Left lung (tissue), 10 donors: ENCODE measurements around the gene BRI3. TPM values are rescaled to one million over a fixed set of nuclear protein-coding genes. Genes with fewer than 3 reads are reported as not detected.

Experiments
- ATAC-seq: fragments of 200-7000 bp; cut with Tn5 transposase; one replicate; pipeline ENCODE4 v1.9.1; 2020; ENCODE audit warnings: moderate library complexity
- DNase-seq, 4 donors: peaks; one replicate each; pipeline ENCODE4 v3.0.0-alpha.2; 2013 to 2020
- H3K27ac ChIP-seq, 2 donors: fragments of 200-600 bp; sonication (generic) in 1 of 2; one replicate each; pipeline versions ENCODE4 v1.5.0 to v1.8.0; 2020 to 2021
- H3K27me3 ChIP-seq, 2 donors: fragments of 200-600 bp; sonication (generic) in 1 of 2; one replicate each; pipeline versions ENCODE4 v1.5.0 to v1.8.0; 2020 to 2021
- H3K36me3 ChIP-seq, 2 donors: fragments of 200-600 bp; sonication (generic) in 1 of 2; one replicate each; pipeline versions ENCODE4 v1.5.0 to v1.8.0; 2020 to 2021
- H3K4me1 ChIP-seq, 2 donors: fragments of 200-600 bp; one replicate each; pipeline ENCODE4 v1.8.0; 2021
- H3K4me3 ChIP-seq, 2 donors: fragments of 200-600 bp; sonication (generic) in 1 of 2; one replicate each; pipeline versions ENCODE4 v1.5.0 to v1.8.0; 2020 to 2021; ENCODE audit warnings: mild to moderate bottlenecking in 1 of 2
- H3K9me3 ChIP-seq, 2 donors: fragments of 200-600 bp; sonication (generic) in 1 of 2; one replicate each; pipeline versions ENCODE4 v1.5.0 to v1.8.0; 2020 to 2021
- CTCF ChIP-seq, 2 donors: fragments of 200-600 bp; sonication (generic) in 1 of 2; IDR thresholded peaks; one replicate each; pipeline versions ENCODE4 v1.5.0 to v1.8.0; 2021; ENCODE audit warnings: antibody characterized with exemption in 2 of 2
- intact Hi-C, 2 donors: fragments of 100-400 bp; cut with DNase I; formaldehyde crosslinking; loops; one replicate each; pipeline versions ENCODE4 v1.11.2 to v1.14.2; 2022
- polyA plus RNA-seq, 6 donors: library from polyadenylated mRNA; unstranded; fragments of 120-200 nt; gene quantifications; one replicate each; pipeline ENCODE4 v1.2.1, GENCODE V29; 2013; ENCODE audit not compliant: insufficient read length in 6 of 6
- total RNA-seq, 2 donors: library from RNA; stranded (reverse); fragmentation: NEBNext Ultra II Directional; extraction: Animal tissue kit (Norgen Biotek cat#: 25700); gene quantifications; one replicate each; pipeline ENCODE4 v1.2.1, GENCODE V29; 2021
- donor health status: DM: no; HTN: yes; CAD: no.
- donor health status: DM: no; HTN: no; CAD: no.

The BRI3 gene
- total and polyA plus RNA-seq, 8 donors = 86.1 to 505 (median 106) TPM

DNA sequence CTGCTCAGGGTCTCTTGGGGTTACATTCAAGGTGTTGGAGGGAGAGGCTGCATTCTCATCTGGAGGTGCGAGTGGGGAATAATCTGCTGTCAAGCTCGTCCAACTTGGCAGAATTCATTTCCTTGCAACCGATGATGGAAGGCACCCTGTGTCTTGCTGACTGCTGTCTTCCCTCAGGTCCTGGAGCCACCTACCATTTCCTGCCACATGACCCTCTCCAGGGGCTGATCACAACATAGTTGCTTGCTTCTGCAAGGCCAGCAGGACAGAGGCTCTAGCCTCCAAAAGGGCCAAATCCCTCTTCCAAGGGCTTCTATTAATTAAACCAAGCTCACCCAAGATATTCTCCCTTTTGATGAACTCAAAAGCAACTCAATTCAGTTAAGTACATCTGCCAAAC, 14.2 kb upstream of the BRI3 start:
- H3K36me3 ChIP-seq = no peaks in the 10 kb centered on the region
- no peak overlapping the region for H3K4me3 ChIP-seq
- no peak overlapping the region for H3K27ac ChIP-seq
- DNase-seq (no peak), ATAC-seq (peak; percentile 16)
- TF ChIP-seq CTCF (IDR thresholded peaks at IDR 0.05) = no peak
- intact Hi-C loops = no loop called here
- no peaks in the 10 kb centered on the region for H3K9me3 ChIP-seq
- no peaks in the 10 kb centered on the region for H3K4me1 ChIP-seq
- H3K27me3 ChIP-seq = no peaks in the 10 kb centered on the region

- H3K4me1 ChIP-seq = peaks cover 6 to 55% of the 10 kb centered on the region in 2 donors
- intact Hi-C loops = no loop called here
- H3K4me3 ChIP-seq = no peak overlapping the region
- H3K9me3 ChIP-seq = no peaks in the 10 kb centered on the region
- ATAC-seq (peak; percentile 56), DNase-seq (peak in 2 of 4 donors; percentile 54 to 77)
- H3K27ac ChIP-seq = peak overlapping the region; percentile 73 to 86
- TF ChIP-seq CTCF (IDR thresholded peaks at IDR 0.05) = no peak
- H3K27me3 ChIP-seq = no peaks in the 10 kb centered on the region
- no peaks in the 10 kb centered on the region for H3K36me3 ChIP-seq
These were observed 5.2 kb upstream of the BRI3 start for GRCh38 chr7:98276241-98276761.

GRCh38 chr7:98278408-98278807, 3.1 kb upstream of the BRI3 start:
- ATAC-seq (no peak), DNase-seq (no peak)
- H3K36me3 ChIP-seq = peaks cover 0 to 12% of the 10 kb centered on the region in 2 donors
- H3K4me1 ChIP-seq = peaks cover 6 to 55% of the 10 kb centered on the region in 2 donors
- intact Hi-C loops = no loop called here
- no peak overlapping the region for H3K27ac ChIP-seq
- no peaks in the 10 kb centered on the region for H3K9me3 ChIP-seq
- H3K4me3 ChIP-seq = no peak overlapping the region
- TF ChIP-seq CTCF (IDR thresholded peaks at IDR 0.05) = no peak
- no peaks in the 10 kb centered on the region for H3K27me3 ChIP-seq

- no peak for DNase-seq
- intact Hi-C loops = no loop called here
- ATAC-seq = no peak
- Histone ChIP-seq H3K9me3 (no peaks in the 10 kb centered on the region), H3K4me1 (peaks cover 6 to 52% of the 10 kb centered on the region in 2 donors), H3K27me3 (no peaks in the 10 kb centered on the region), H3K4me3 (no peak overlapping the region), H3K27ac (no peak overlapping the region), H3K36me3 (peaks cover 0 to 17% of the 10 kb centered on the region in 2 donors)
- no peak for TF ChIP-seq CTCF (IDR thresholded peaks at IDR 0.05)
These were observed 2.5 kb upstream of the BRI3 start for GRCh38 chr7:98278936-98279335.

DNA sequence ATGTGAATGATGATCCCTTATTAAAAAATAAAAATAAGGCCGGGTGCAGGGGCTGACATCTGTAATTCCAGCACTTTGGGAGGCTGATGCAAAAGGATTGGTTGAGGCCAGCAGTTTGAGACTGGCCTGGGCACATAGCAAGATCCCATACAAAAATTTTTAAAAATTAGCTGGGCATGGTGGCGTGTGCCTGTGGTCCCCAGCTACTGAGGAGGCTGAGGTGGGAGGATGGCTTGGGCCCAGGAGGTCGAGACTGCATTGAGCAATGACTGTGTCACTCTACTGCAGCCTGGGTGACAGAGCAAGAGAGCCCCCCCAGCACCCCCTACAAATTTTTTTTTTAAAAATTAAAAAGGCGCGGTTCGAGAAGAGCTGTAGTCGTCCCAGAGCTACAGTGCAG, 1.2 kb upstream of the BRI3 start:
- H3K36me3 ChIP-seq = peaks cover 0 to 29% of the 10 kb centered on the region in 2 donors
- no peaks in the 10 kb centered on the region for H3K27me3 ChIP-seq
- H3K4me3 ChIP-seq = peak overlapping the region in 1 of 2 donors; percentile 79
- H3K27ac ChIP-seq = peak overlapping the region; percentile 91 to 93
- no peak for ATAC-seq
- H3K4me1 ChIP-seq = peaks cover 15 to 59% of the 10 kb centered on the region in 2 donors
- no peak for DNase-seq
- intact Hi-C loops = no loop called here
- no peaks in the 10 kb centered on the region for H3K9me3 ChIP-seq
- no peak for TF ChIP-seq CTCF (IDR thresholded peaks at IDR 0.05)
